ENCODE data around the gene PATL2. TPM values are rescaled to one million over a fixed set of nuclear protein-coding genes. Genes with fewer than 3 reads are reported as not detected.
"Not testable (repeated sequence)": the region's sequence is repeated elsewhere in the genome, so short reads cannot be mapped to it uniquely, and the experiment has no call there.

Gene PATL2
- total and polyA plus RNA-seq, 2 donors: 0.57 to 1.7 TPM

DNA sequence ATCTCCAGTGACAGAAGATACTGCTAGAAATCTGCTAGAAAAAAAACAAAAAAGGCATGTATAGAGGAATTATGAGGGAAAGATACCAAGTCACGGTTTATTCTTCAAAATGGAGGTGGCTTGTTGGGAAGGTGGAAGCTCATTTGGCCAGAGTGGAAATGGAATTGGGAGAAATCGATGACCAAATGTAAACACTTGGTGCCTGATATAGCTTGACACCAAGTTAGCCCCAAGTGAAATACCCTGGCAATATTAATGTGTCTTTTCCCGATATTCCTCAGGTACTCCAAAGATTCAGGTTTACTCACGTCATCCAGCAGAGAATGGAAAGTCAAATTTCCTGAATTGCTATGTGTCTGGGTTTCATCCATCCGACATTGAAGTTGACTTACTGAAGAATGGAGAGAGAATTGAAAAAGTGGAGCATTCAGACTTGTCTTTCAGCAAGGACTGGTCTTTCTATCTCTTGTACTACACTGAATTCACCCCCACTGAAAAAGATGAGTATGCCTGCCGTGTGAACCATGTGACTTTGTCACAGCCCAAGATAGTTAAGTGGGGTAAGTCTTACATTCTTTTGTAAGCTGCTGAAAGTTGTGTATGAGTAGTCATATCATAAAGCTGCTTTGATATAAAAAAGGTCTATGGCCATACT is 4.1 kb upstream of the PATL2 start:
- Histone ChIP-seq H3K27ac (ENCODE audit: low read depth) (no peak overlapping the region), H3K4me3 (ENCODE audit: low read depth, low read length) (no peak overlapping the region), H3K36me3 (ENCODE audit: insufficient read depth) (peaks cover 15% of the 10 kb centered on the region), H3K4me1 (ENCODE audit: insufficient read depth) (no peaks in the 10 kb centered on the region)
- 81% methylated on average over 6 of the region's 6 CpGs for WGBS
- no peak for DNase-seq (ENCODE audit: extremely low spot score)

DNA sequence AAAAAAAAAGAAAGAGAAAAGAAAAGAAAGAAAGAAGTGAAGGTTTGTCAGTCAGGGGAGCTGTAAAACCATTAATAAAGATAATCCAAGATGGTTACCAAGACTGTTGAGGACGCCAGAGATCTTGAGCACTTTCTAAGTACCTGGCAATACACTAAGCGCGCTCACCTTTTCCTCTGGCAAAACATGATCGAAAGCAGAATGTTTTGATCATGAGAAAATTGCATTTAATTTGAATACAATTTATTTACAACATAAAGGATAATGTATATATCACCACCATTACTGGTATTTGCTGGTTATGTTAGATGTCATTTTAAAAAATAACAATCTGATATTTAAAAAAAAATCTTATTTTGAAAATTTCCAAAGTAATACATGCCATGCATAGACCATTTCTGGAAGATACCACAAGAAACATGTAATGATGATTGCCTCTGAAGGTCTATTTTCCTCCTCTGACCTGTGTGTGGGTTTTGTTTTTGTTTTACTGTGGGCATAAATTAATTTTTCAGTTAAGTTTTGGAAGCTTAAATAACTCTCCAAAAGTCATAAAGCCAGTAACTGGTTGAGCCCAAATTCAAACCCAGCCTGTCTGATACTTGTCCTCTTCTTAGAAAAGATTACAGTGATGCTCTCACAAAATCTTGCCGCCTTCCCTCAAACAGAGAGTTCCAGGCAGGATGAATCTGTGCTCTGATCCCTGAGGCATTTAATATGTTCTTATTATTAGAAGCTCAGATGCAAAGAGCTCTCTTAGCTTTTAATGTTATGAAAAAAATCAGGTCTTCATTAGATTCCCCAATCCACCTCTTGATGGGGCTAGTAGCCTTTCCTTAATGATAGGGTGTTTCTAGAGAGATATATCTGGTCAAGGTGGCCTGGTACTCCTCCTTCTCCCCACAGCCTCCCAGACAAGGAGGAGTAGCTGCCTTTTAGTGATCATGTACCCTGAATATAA is 2.2 kb upstream of the PATL2 start:
- Histone ChIP-seq H3K4me1 (ENCODE audit: insufficient read depth) (no peaks in the 10 kb centered on the region), H3K36me3 (ENCODE audit: insufficient read depth) (peaks cover 13% of the 10 kb centered on the region), H3K4me3 (ENCODE audit: low read depth, low read length) (peak overlapping the region; percentile 89), H3K27ac (ENCODE audit: low read depth) (peak overlapping the region; percentile 71)
- DNase-seq (ENCODE audit: extremely low spot score): no peak
- WGBS: 72% methylated on average over 5 of the region's 5 CpGs

DNA sequence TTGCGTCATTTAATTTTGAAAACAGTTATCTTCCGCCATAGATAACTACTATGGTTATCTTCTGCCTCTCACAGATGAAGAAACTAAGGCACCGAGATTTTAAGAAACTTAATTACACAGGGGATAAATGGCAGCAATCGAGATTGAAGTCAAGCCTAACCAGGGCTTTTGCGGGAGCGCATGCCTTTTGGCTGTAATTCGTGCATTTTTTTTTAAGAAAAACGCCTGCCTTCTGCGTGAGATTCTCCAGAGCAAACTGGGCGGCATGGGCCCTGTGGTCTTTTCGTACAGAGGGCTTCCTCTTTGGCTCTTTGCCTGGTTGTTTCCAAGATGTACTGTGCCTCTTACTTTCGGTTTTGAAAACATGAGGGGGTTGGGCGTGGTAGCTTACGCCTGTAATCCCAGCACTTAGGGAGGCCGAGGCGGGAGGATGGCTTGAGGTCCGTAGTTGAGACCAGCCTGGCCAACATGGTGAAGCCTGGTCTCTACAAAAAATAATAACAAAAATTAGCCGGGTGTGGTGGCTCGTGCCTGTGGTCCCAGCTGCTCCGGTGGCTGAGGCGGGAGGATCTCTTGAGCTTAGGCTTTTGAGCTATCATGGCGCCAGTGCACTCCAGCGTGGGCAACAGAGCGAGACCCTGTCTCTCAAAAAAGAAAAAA is 1.4 kb upstream of the PATL2 start:
- 13% methylated on average over 24 of the region's 24 CpGs for WGBS
- DNase-seq (ENCODE audit: extremely low spot score): no peak
- peak overlapping the region; percentile 99 for H3K27ac ChIP-seq (ENCODE audit: low read depth)
- H3K4me3 ChIP-seq (ENCODE audit: low read depth, low read length): peak overlapping the region; percentile 89
- peaks cover 8% of the 10 kb centered on the region for H3K36me3 ChIP-seq (ENCODE audit: insufficient read depth)
- no peaks in the 10 kb centered on the region for H3K4me1 ChIP-seq (ENCODE audit: insufficient read depth)

DNA sequence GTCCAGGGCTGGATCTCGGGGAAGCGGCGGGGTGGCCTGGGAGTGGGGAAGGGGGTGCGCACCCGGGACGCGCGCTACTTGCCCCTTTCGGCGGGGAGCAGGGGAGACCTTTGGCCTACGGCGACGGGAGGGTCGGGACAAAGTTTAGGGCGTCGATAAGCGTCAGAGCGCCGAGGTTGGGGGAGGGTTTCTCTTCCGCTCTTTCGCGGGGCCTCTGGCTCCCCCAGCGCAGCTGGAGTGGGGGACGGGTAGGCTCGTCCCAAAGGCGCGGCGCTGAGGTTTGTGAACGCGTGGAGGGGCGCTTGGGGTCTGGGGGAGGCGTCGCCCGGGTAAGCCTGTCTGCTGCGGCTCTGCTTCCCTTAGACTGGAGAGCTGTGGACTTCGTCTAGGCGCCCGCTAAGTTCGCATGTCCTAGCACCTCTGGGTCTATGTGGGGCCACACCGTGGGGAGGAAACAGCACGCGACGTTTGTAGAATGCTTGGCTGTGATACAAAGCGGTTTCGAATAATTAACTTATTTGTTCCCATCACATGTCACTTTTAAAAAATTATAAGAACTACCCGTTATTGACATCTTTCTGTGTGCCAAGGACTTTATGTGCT is 721 bp upstream of the PATL2 start:
- under 1% methylated on average over 46 of the region's 46 CpGs for WGBS
- no peaks in the 10 kb centered on the region for H3K4me1 ChIP-seq (ENCODE audit: insufficient read depth)
- peak overlapping the region; percentile 99 for H3K27ac ChIP-seq (ENCODE audit: low read depth)
- H3K36me3 ChIP-seq (ENCODE audit: insufficient read depth): peaks cover 6% of the 10 kb centered on the region
- peak overlapping the region; percentile 89 for H3K4me3 ChIP-seq (ENCODE audit: low read depth, low read length)
- DNase-seq (ENCODE audit: extremely low spot score): no peak

DNA sequence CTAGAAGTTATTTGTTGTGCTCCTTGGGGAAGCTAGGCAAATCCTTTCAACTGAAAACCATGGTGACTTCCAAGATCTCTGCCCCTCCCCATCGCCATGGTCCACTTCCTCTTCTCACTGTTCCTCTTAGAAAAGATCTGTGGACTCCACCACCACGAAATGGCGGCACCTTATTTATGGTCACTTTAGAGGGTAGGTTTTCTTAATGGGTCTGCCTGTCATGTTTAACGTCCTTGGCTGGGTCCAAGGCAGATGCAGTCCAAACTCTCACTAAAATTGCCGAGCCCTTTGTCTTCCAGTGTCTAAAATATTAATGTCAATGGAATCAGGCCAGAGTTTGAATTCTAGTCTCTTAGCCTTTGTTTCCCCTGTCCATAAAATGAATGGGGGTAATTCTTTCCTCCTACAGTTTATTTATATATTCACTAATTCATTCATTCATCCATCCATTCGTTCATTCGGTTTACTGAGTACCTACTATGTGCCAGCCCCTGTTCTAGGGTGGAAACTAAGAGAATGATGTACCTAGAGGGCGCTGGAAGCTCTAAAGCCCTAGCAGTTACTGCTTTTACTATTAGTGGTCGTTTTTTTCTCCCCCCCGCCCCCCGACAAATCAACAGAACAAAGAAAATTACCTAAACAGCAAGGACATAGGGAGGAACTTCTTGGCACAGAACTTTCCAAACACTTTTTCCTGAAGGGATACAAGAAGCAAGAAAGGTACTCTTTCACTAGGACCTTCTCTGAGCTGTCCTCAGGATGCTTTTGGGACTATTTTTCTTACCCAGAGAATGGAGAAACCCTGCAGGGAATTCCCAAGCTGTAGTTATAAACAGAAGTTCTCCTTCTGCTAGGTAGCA is 657 bp downstream of the PATL2 start:
- Histone ChIP-seq H3K36me3 (ENCODE audit: insufficient read depth) (no peaks in the 10 kb centered on the region), H3K4me3 (ENCODE audit: low read depth, low read length) (peak overlapping the region; percentile 56), H3K4me1 (ENCODE audit: insufficient read depth) (no peaks in the 10 kb centered on the region), H3K27ac (ENCODE audit: low read depth) (peak overlapping the region; percentile 91)
- WGBS: 28% methylated on average over 11 of the region's 11 CpGs
- DNase-seq (ENCODE audit: extremely low spot score): no peak

DNA sequence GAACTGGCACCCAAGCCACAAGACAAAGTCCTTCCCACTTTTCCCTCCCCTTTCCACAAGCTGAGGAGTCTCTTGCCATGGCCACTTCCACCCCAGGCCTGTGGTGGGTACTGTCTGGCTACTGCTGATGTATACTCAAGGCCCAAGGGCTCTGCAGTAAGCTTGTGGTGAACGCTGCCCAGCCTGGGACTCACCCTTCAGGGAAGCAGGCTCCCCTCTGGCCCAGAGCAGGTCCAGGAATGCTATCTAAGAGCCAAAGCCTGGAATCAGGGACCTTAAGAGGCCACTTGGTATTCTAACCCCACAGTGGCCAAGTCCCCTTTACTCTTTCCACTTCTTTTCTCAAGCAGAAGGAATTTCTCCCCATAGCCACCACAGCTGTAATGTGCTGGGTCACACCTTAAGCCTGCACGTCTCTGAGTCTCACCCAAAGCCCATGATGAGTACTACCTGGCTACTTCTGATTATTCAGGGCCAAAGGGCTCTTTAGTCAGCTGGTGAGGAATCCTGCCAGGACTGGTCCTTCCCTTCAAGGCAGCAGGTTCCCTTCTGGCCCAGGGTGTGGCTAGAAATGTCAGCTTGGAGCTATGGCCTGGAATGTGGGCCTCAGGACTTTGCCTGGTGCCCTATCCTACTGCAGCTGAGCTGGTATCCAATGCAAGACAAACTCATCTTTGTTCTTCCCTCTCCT is 4.0 kb downstream of the PATL2 start:
- 70% methylated on average over 2 of the region's 2 CpGs for WGBS
- no peak overlapping the region for H3K4me3 ChIP-seq (ENCODE audit: low read depth, low read length)
- no peak for DNase-seq (ENCODE audit: extremely low spot score)
- H3K27ac ChIP-seq (ENCODE audit: low read depth): peak overlapping the region; percentile 48
- no peaks in the 10 kb centered on the region for H3K4me1 ChIP-seq (ENCODE audit: insufficient read depth)
- no peaks in the 10 kb centered on the region for H3K36me3 ChIP-seq (ENCODE audit: insufficient read depth)

DNA sequence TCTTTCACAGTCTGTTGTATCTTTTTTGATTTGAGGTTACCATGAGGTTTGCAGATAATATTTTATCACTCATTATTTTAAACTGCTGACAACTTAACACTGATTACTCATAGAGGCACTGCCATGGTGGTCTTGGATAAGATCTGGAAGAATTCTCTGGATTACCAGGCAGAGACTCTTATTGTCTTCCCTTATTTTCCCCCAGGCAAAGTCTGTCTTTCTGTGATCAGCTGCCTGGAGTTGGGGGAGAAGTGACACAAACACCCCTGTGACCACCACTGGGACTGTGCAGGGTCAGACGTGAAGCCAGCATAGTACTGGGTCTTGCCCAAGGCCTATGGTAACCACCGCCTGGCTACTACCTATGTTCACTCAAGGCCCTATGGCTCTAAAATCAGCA is 4.7 kb downstream of the PATL2 start:
- Histone ChIP-seq H3K4me1 (ENCODE audit: insufficient read depth) (no peaks in the 10 kb centered on the region), H3K27ac (ENCODE audit: low read depth) (no peak overlapping the region), H3K36me3 (ENCODE audit: insufficient read depth) (no peaks in the 10 kb centered on the region), H3K4me3 (ENCODE audit: low read depth, low read length) (no peak overlapping the region)
- DNase-seq (ENCODE audit: extremely low spot score): no peak
- 92% methylated on average over 2 of the region's 2 CpGs for whole genome bisulfite sequencing

DNA sequence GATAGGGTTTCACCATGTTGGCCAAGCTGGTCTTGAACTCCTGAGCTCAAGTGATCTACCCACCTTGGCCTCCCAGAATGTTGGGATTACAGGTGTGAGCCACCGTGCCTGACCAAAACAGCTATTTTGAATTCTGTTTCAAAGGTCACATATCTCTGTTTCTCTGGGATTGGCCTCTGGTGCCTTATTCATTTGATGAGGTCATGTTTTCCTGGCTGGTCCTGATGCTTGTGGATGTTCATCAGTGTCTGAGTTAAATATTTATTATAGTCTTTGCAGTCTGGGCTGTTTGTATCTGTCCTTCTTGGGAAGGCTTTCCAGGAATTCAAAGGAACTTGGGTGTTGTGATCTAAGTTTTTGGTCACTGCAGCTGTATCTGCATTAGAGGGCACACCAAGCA is 5.1 kb downstream of the PATL2 start:
- no peak overlapping the region for H3K4me3 ChIP-seq (ENCODE audit: low read depth, low read length)
- H3K4me1 ChIP-seq (ENCODE audit: insufficient read depth): no peaks in the 10 kb centered on the region
- DNase-seq (ENCODE audit: extremely low spot score): no peak
- H3K36me3 ChIP-seq (ENCODE audit: insufficient read depth): no peaks in the 10 kb centered on the region
- 84% methylated on average over 1 of the region's 1 CpG for WGBS
- no peak overlapping the region for H3K27ac ChIP-seq (ENCODE audit: low read depth)

DNA sequence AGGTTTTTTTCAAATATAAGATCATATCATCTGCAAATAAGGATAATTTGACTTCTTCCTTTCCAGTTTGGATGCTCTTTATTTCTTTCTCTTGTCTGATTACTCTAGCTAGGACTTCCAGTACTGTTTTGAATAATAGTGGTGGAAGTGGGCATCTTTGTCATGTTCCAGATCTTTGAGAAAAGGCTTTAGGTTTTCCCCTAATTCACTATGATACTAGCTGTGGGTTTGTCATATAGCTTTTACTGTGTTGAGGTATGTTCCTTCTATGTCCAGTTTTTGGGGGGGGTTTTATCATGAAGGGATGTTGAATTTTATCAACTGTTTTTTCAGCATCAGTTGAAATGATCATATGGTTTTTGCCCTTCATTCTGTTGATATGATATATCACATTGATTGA is 10.4 kb downstream of the PATL2 start:
- H3K4me1 ChIP-seq (ENCODE audit: insufficient read depth); H3K36me3 ChIP-seq (ENCODE audit: insufficient read depth); H3K27ac ChIP-seq (ENCODE audit: low read depth); H3K4me3 ChIP-seq (ENCODE audit: low read depth, low read length); DNase-seq (ENCODE audit: extremely low spot score): not testable (repeated sequence)

DNA sequence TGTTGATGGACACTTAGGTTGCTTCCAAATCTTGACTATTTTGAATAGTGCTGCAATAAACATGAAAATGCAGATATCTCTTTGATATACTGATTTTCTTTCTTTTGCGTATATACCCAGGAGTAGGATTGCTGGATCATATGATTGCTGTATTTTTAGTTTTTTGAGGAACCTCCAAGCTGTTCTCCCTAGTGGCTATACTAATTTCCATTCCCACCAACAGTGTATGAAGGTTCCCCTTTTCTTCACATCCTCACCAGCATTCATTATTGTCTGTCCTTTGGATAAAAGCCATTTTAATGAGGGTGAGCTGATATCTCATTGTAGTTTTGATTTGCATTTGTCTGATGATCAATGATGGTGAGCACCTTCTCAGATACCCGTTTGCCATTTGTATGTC is 12.5 kb downstream of the PATL2 start:
- WGBS: 88% methylated on average over 2 of the region's 2 CpGs
- Histone ChIP-seq H3K27ac (ENCODE audit: low read depth) (no peak overlapping the region), H3K4me3 (ENCODE audit: low read depth, low read length) (no peak overlapping the region)

DNA sequence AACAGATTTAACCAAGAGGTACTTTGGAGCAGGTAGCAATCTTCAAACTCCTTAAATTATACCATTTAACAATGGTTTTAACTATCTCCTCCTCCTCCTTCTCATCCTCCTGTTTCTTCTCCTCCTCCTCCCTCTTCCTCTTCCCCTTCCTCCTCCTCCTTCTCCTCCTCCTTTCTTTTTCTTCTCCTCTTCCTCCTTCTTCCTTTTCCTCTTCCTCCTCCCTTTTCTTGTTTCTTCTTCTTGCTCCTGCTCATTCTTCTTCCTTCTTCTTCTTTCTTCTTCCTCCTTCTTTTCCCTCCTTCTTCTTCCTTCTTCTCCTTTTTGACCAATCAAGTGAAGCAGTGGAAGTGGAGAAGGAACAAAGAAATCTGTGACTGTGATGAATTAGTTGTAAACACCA is 14.1 kb downstream of the PATL2 start:
- H3K36me3 ChIP-seq (ENCODE audit: insufficient read depth): no peaks in the 10 kb centered on the region
- H3K4me1 ChIP-seq (ENCODE audit: insufficient read depth): no peaks in the 10 kb centered on the region
- no peak overlapping the region for H3K4me3 ChIP-seq (ENCODE audit: low read depth, low read length)
- DNase-seq (ENCODE audit: extremely low spot score): no peak
- no peak overlapping the region for H3K27ac ChIP-seq (ENCODE audit: low read depth)

More for the DNA sequence above, 12.5 kb downstream of the PATL2 start:
- H3K4me1 ChIP-seq (ENCODE audit: insufficient read depth): no peaks in the 10 kb centered on the region
- no peak for DNase-seq (ENCODE audit: extremely low spot score)
- no peaks in the 10 kb centered on the region for H3K36me3 ChIP-seq (ENCODE audit: insufficient read depth)

DNA sequence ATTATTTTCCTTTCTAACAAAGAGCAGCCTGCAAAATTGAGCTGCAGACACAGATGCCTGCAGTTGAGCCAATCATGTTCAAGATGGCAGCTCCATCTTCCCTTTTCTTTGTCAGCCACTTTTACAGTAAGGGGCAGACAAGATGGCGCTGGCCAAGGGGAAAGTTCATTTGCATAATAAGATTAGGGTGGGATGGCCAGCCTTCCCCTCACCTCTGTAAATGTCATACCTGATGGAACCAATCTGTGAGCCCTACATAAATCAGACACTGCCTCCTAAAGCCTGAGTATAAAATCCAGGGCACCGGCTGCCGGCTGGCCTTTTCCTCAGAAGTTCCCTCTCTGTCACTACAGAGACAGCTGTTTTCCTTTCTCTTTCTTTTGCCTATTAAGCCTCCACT is 15.8 kb downstream of the PATL2 start:
- H3K4me3 ChIP-seq (ENCODE audit: low read depth, low read length): no peak overlapping the region
- WGBS: 31% methylated on average over 3 of the region's 3 CpGs
- no peaks in the 10 kb centered on the region for H3K36me3 ChIP-seq (ENCODE audit: insufficient read depth)
- DNase-seq (ENCODE audit: extremely low spot score): no peak
- H3K4me1 ChIP-seq (ENCODE audit: insufficient read depth): no peaks in the 10 kb centered on the region
- no peak overlapping the region for H3K27ac ChIP-seq (ENCODE audit: low read depth)

Data from urinary bladder (tissue), 4 donors.